SIG-M5 treated with dmso at 0.1 percent for 504 hours (cell line): ENCODE data around the gene TWSG1.
"Not testable (repeated sequence)": the region's sequence is repeated elsewhere in the genome, so short reads cannot be mapped to it uniquely, and the experiment has no call there.

ENCODE experiments used
- DNase-seq: peaks from one replicate; lab custom pipeline; 2025; ENCODE audit not compliant: unreplicated experiment; lab: John Stamatoyannopoulos, UW

TWSG1 gene

GRCh38 chr18:9450920-9451319 is 116.3 kb downstream of the TWSG1 start:
- DNase-seq, result not testable (repeated sequence)
